Smooth muscle cell (in vitro differentiated cells): ENCODE data around the gene DMD. TPM values are rescaled to one million over a fixed set of nuclear protein-coding genes. Genes with fewer than 3 reads are reported as not detected.

Source experiments
- DNase-seq: peaks from one replicate; lab custom pipeline; 2025; ENCODE audit not compliant: unreplicated experiment; lab: John Stamatoyannopoulos, UW
- H2AFZ ChIP-seq: fragments of 200-600 bp; sonication (generic); 2 replicates; pipeline ENCODE4 v1.6.0; 2016; ENCODE audit warnings: antibody characterized with exemption, low read depth, mild to moderate bottlenecking
- H3F3A ChIP-seq: fragments of 200-600 bp; sonication (generic); 2 replicates; pipeline ENCODE4 v1.6.0; 2017; ENCODE audit warnings: antibody characterized with exemption, low read depth
- H3K27ac ChIP-seq: fragments of 200-600 bp; sonication (generic); 2 replicates; pipeline ENCODE4 v1.5.1; 2016; ENCODE audit warnings: low read depth, mild to moderate bottlenecking
- H3K27me3 ChIP-seq: fragments of 200-600 bp; sonication (generic); 2 replicates; pipeline ENCODE4 v1.6.1; 2016; ENCODE audit warnings: low read depth, mild to moderate bottlenecking
- H3K36me3 ChIP-seq: fragments of 200-600 bp; sonication (generic); 2 replicates; pipeline ENCODE4 v1.5.1; 2016; ENCODE audit warnings: low read depth
- H3K4me1 ChIP-seq: fragments of 200-600 bp; sonication (generic); 2 replicates; pipeline ENCODE4 v1.5.1; 2016; ENCODE audit warnings: low read depth
- H3K4me2 ChIP-seq: fragments of 200-600 bp; sonication (generic); 2 replicates; pipeline ENCODE4 v1.6.0; 2016; ENCODE audit warnings: mild to moderate bottlenecking
- H3K4me3 ChIP-seq: fragments of 200-600 bp; sonication (generic); 2 replicates; pipeline ENCODE4 v1.5.1; 2016; ENCODE audit warnings: mild to moderate bottlenecking
- H3K79me2 ChIP-seq: fragments of 200-600 bp; sonication (generic); 2 replicates; pipeline ENCODE4 v1.6.0; 2016; ENCODE audit warnings: low read depth, mild to moderate bottlenecking
- H3K9ac ChIP-seq: fragments of 200-600 bp; sonication (generic); 2 replicates; pipeline ENCODE4 v1.6.0; 2016; ENCODE audit warnings: low read depth
- H3K9me3 ChIP-seq: fragments of 200-600 bp; sonication (generic); replicated peaks from 2 replicates; pipeline ENCODE4 v1.5.1; 2016; ENCODE audit warnings: low read depth
- H4K20me1 ChIP-seq: fragments of 200-600 bp; sonication (generic); 2 replicates; pipeline ENCODE4 v1.6.0; 2016; ENCODE audit warnings: low read depth
- WGBS: methylation state at CpG from one replicate; pipeline ENCODE4 v1.1.7; 2016; ENCODE audit warnings: low lambda C conversion rate; 5-methylcytosine and 5-hydroxymethylcytosine counted together
- polyA plus RNA-seq: library from polyadenylated mRNA; unstranded; fragments of >200 nt; fragmentation: Nextera tagmentation; extraction: Ambion mirVana; gene quantifications from 2 replicates; pipeline ENCODE4 v1.2.1, GENCODE V29; 2016
- total RNA-seq: library from RNA; depleted of rRNA; stranded (reverse); fragments of >200 nt; gene quantifications from 2 replicates; pipeline ENCODE4 v1.2.3, GENCODE V29; 2014
- TF ChIP-seq, protein P1 (sequence below): fragments of 200-600 bp; sonication (generic); IDR thresholded peaks from 2 replicates; pipeline ENCODE4 v1.5.1; 2017; ENCODE audit warnings: borderline replicate concordance, mild to moderate bottlenecking, antibody characterized with exemption; ENCODE audit not compliant: insufficient read depth, poor library complexity, severe bottlenecking

The DMD gene
- total and polyA plus RNA-seq, 2 experiments from 2014 or later = 12.3 to 12.6 TPM

- no peaks in the 10 kb centered on the region for H3F3A ChIP-seq
- TF ChIP-seq, protein P1, sequence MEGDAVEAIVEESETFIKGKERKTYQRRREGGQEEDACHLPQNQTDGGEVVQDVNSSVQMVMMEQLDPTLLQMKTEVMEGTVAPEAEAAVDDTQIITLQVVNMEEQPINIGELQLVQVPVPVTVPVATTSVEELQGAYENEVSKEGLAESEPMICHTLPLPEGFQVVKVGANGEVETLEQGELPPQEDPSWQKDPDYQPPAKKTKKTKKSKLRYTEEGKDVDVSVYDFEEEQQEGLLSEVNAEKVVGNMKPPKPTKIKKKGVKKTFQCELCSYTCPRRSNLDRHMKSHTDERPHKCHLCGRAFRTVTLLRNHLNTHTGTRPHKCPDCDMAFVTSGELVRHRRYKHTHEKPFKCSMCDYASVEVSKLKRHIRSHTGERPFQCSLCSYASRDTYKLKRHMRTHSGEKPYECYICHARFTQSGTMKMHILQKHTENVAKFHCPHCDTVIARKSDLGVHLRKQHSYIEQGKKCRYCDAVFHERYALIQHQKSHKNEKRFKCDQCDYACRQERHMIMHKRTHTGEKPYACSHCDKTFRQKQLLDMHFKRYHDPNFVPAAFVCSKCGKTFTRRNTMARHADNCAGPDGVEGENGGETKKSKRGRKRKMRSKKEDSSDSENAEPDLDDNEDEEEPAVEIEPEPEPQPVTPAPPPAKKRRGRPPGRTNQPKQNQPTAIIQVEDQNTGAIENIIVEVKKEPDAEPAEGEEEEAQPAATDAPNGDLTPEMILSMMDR = no peak
- DNase-seq = no peak
These were observed 1663.5 kb downstream of the DMD start for GRCh38 chrX:31547816-31548215.

DNA sequence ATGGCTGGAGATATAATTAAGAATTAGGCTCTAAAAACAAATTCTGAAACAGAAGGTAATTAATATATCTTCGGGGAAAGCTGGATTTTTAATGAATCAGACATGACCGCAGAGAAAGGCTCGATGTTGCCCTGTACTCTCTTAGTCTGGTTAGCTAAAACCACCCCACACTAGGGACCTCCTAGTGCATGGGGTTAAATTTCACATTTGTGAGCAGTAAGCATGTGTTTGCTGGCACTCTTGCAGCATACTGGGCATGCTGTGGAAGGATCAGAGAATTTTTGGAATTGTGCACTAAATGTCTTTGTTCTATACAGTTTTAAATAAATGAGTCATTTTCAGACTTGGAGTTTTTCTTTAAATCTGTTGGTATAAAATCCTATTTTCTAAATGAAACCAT is 1663.9 kb downstream of the DMD start:
- TF ChIP-seq, protein P1 = no peak
- Histone ChIP-seq H3K4me2 (no peak overlapping the region), H3K9ac (no peak overlapping the region), H4K20me1 (no peaks in the 10 kb centered on the region), H2AFZ (no peak overlapping the region), H3K9me3 (no peaks in the 10 kb centered on the region), H3K4me1 (no peaks in the 10 kb centered on the region), H3K4me3 (no peak overlapping the region), H3K79me2 (no peaks in the 10 kb centered on the region), H3F3A (no peaks in the 10 kb centered on the region), H3K27ac (no peak overlapping the region), H3K36me3 (no peaks in the 10 kb centered on the region), H3K27me3 (no peaks in the 10 kb centered on the region)
- 88% methylated on average over 3 of the region's 3 CpGs for WGBS
- DNase-seq = no peak

More at GRCh38 chrX:31547816-31548215, 1663.5 kb downstream of the DMD start:
- H3K36me3 ChIP-seq = no peaks in the 10 kb centered on the region
- H3K79me2 ChIP-seq = no peaks in the 10 kb centered on the region
- H3K4me3 ChIP-seq = no peak overlapping the region
- no peaks in the 10 kb centered on the region for H3K9me3 ChIP-seq
- 74% methylated on average over 3 of the region's 3 CpGs for WGBS
- H2AFZ ChIP-seq = no peak overlapping the region
- H4K20me1 ChIP-seq = no peaks in the 10 kb centered on the region
- H3K4me2 ChIP-seq = no peak overlapping the region
- no peaks in the 10 kb centered on the region for H3K4me1 ChIP-seq
- H3K9ac ChIP-seq = no peak overlapping the region
- H3K27me3 ChIP-seq = no peaks in the 10 kb centered on the region
- H3K27ac ChIP-seq = no peak overlapping the region

DNA sequence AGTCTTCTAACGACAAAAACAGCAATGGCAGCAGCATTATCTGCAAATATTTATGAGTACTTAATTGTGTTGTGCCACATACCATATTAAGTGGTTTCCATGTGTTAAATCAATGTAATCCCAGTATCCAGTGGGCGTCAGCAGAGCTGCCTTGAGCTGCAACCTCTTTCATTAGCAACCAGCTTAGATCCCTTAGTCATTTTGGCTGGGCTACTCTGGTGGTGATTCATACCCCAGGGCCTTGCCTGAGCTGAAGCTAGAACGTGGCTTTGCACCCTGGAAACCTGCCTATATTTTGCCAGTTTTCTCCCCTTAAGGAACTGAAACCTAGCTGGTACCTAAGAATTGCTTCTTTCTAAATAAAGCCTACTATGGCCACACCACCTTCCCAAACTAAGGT is 1665.2 kb downstream of the DMD start:
- TF ChIP-seq, protein P1 = no peak
- no peak overlapping the region for H2AFZ ChIP-seq
- WGBS = 20% methylated on average over 3 of the region's 3 CpGs

DNA sequence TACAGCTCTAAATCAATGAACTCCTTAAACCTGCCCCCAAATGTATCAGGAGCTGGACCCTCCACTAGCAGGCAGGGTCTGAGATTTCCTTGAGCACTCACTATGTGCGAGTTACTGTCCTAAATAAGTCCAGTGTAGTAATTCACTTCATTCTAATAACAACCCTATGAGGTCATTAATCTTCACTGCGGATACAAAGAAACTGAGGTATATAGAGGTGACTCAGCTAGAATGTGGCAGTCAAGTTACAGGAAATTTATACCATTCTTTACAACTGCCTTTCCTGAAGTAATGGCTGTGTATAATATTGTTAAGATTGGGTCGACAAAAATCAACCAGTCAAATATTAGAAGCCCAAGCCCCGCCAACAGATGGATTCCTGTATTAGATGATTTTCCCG is 1665.6 kb downstream of the DMD start:
- H3K27ac ChIP-seq = peak overlapping the region; percentile 72
- H3K9ac ChIP-seq = no peak overlapping the region
- no peaks in the 10 kb centered on the region for H3K79me2 ChIP-seq
- no peaks in the 10 kb centered on the region for H3K9me3 ChIP-seq
- no peaks in the 10 kb centered on the region for H3K4me1 ChIP-seq
- H3K4me3 ChIP-seq = no peak overlapping the region
- no peaks in the 10 kb centered on the region for H4K20me1 ChIP-seq
- DNase-seq = no peak
- 44% methylated on average over 5 of the region's 5 CpGs for WGBS
- TF ChIP-seq, protein P1 = no peak
- H3K4me2 ChIP-seq = peak overlapping the region; percentile 41
- H2AFZ ChIP-seq = no peak overlapping the region
- H3K36me3 ChIP-seq = no peaks in the 10 kb centered on the region
- no peaks in the 10 kb centered on the region for H3K27me3 ChIP-seq
- H3F3A ChIP-seq = no peaks in the 10 kb centered on the region

More for the DNA sequence above, 1665.2 kb downstream of the DMD start:
- no peak for DNase-seq
- no peaks in the 10 kb centered on the region for H3K36me3 ChIP-seq
- no peaks in the 10 kb centered on the region for H4K20me1 ChIP-seq
- no peaks in the 10 kb centered on the region for H3K9me3 ChIP-seq
- peak overlapping the region; percentile 84 for H3K27ac ChIP-seq
- H3K4me1 ChIP-seq = no peaks in the 10 kb centered on the region
- H3K79me2 ChIP-seq = no peaks in the 10 kb centered on the region
- H3K9ac ChIP-seq = no peak overlapping the region
- no peaks in the 10 kb centered on the region for H3K27me3 ChIP-seq
- H3K4me3 ChIP-seq = no peak overlapping the region
- H3K4me2 ChIP-seq = peak overlapping the region; percentile 43
- no peaks in the 10 kb centered on the region for H3F3A ChIP-seq
